Activated CD8-positive, alpha-beta memory T cell treated with anti-CD3 and anti-CD28 coated beads for 36 hours (primary cell): ENCODE results near the gene FAIM2. TPM values are rescaled to one million over a fixed set of nuclear protein-coding genes. Genes with fewer than 3 reads are reported as not detected.

ENCODE experiments used
- CTCF ChIA-PET: fragments of 350-600 bp; sonication (Branson Sonifier 250); formaldehyde crosslinking; loops from one replicate; lab custom pipeline; 2021; ENCODE audit warnings: antibody characterized with exemption; lab: Charles Lee
- POLR2A ChIA-PET: fragments of 350-600 bp; sonication (Branson Sonifier 250); formaldehyde crosslinking; loops from one replicate; lab custom pipeline; 2021; ENCODE audit warnings: antibody characterized with exemption; lab: Charles Lee
- total RNA-seq, 2 experiments: library from RNA; stranded (reverse); gene quantifications; one replicate each; pipeline ENCODE4 v1.2.3, GENCODE V29; 2021

FAIM2 gene
- total RNA-seq, 2 experiments from 2014 or later: 0.23 to 1.0 TPM

GRCh38 chr12:49905718-49906314 lies 2.1 kb upstream of the FAIM2 start:
- CTCF ChIA-PET: interaction anchor here (0.5 to 1.7 kb wide), 4 partner anchors 40 to 81 kb away, joined by 4 read pairs; no protein-coding TSS in a partner anchor
- POLR2A ChIA-PET: no interaction called here

GRCh38 chr12:49904601-49905000 lies 901 bp upstream of the FAIM2 start:
- POLR2A ChIA-PET: no interaction called here
- CTCF ChIA-PET: interaction anchor here (1.7 kb wide), 1 partner anchor 62 kb away, joined by 4 read pairs; no protein-coding TSS in a partner anchor

GRCh38 chr12:49903351-49903699 lies 375 bp downstream of the FAIM2 start:
- ChIA-PET CTCF (no interaction called here), POLR2A (no interaction called here)

GRCh38 chr12:49902399-49903350 lies 1.0 kb downstream of the FAIM2 start:
- CTCF ChIA-PET: interaction anchor here (0.5 kb wide), 1 partner anchor 1403 kb away, joined by 4 read pairs; no protein-coding TSS in a partner anchor

GRCh38 chr12:49901986-49902385 lies 1.7 kb downstream of the FAIM2 start:
- CTCF ChIA-PET: interaction anchor here (0.5 kb wide), 1 partner anchor 1403 kb away, joined by 4 read pairs; no protein-coding TSS in a partner anchor
- POLR2A ChIA-PET: interaction anchor here (0.6 kb wide), 1 partner anchor 160 kb away, joined by 6 read pairs; no protein-coding TSS in a partner anchor

More at GRCh38 chr12:49902399-49903350, 1.0 kb downstream of the FAIM2 start:
- POLR2A ChIA-PET: interaction anchor here (0.6 kb wide), 1 partner anchor 161 kb away, joined by 6 read pairs; no protein-coding TSS in a partner anchor

- CTCF ChIA-PET: no interaction called here
- POLR2A ChIA-PET: no interaction called here
Measured at GRCh38 chr12:49901026-49901425, 2.7 kb downstream of the FAIM2 start.

GRCh38 chr12:49900371-49900770 lies 3.3 kb downstream of the FAIM2 start:
- POLR2A ChIA-PET: no interaction called here
- CTCF ChIA-PET: no interaction called here

GRCh38 chr12:49899921-49900320 lies 3.8 kb downstream of the FAIM2 start:
- CTCF ChIA-PET: no interaction called here
- POLR2A ChIA-PET: no interaction called here

GRCh38 chr12:49899286-49899843 lies 4.3 kb downstream of the FAIM2 start:
- ChIA-PET CTCF (no interaction called here), POLR2A (no interaction called here)

GRCh38 chr12:49897276-49897675 lies 6.4 kb downstream of the FAIM2 start:
- ChIA-PET CTCF (no interaction called here), POLR2A (no interaction called here)

- CTCF ChIA-PET: interaction anchor here (2.1 kb wide), 1 partner anchor 29 kb away, joined by 6 read pairs; no protein-coding TSS in a partner anchor
- POLR2A ChIA-PET: interaction anchor here (0.6 kb wide), 1 partner anchor 183 kb away, joined by 7 read pairs; no protein-coding TSS in a partner anchor
Measured at GRCh38 chr12:49895773-49896172, 7.9 kb downstream of the FAIM2 start.

GRCh38 chr12:49894751-49895148 lies 8.9 kb downstream of the FAIM2 start:
- ChIA-PET POLR2A (no interaction called here), CTCF (interaction anchor here (2.1 kb wide), 1 partner anchor 28 kb away, joined by 6 read pairs; no protein-coding TSS in a partner anchor)

GRCh38 chr12:49893753-49894750 lies 9.6 kb downstream of the FAIM2 start:
- ChIA-PET CTCF (interaction anchor here (2.1 kb wide), 1 partner anchor 27 kb away, joined by 6 read pairs; no protein-coding TSS in a partner anchor), POLR2A (interaction anchor here (0.6 kb wide), 1 partner anchor 610 kb away, joined by 4 read pairs; no protein-coding TSS in a partner anchor)

- ChIA-PET POLR2A (no interaction called here), CTCF (no interaction called here)
Measured at GRCh38 chr12:49892732-49893317, 10.9 kb downstream of the FAIM2 start.

- ChIA-PET POLR2A (no interaction called here), CTCF (no interaction called here)
Measured at GRCh38 chr12:49892084-49892731, 11.5 kb downstream of the FAIM2 start.

- ChIA-PET POLR2A (no interaction called here), CTCF (no interaction called here)
Measured at GRCh38 chr12:49891476-49891875, 12.2 kb downstream of the FAIM2 start.

- ChIA-PET POLR2A (no interaction called here), CTCF (no interaction called here)
Measured at GRCh38 chr12:49891012-49891411, 12.7 kb downstream of the FAIM2 start.

GRCh38 chr12:49890096-49890461 lies 13.6 kb downstream of the FAIM2 start:
- CTCF ChIA-PET: no interaction called here

More at GRCh38 chr12:49890096-49890461, 13.6 kb downstream of the FAIM2 start:
- POLR2A ChIA-PET: no interaction called here
